ENCODE data around the gene SERPINB7.
"Not testable (repeated sequence)": the region's sequence is repeated elsewhere in the genome, so short reads cannot be mapped to it uniquely, and the experiment has no call there.

SERPINB7 gene, protein sequence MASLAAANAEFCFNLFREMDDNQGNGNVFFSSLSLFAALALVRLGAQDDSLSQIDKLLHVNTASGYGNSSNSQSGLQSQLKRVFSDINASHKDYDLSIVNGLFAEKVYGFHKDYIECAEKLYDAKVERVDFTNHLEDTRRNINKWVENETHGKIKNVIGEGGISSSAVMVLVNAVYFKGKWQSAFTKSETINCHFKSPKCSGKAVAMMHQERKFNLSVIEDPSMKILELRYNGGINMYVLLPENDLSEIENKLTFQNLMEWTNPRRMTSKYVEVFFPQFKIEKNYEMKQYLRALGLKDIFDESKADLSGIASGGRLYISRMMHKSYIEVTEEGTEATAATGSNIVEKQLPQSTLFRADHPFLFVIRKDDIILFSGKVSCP

GRCh38 chr18:63775166-63775730 lies at the start of gene SERPINB7:
Gene SERPINB7 (plus strand): TSS chr18:63775418. CDS start chr18:63782373, 6,955 bp downstream.
- DNase-seq (ENCODE audit: low read depth), result no peak

DNA sequence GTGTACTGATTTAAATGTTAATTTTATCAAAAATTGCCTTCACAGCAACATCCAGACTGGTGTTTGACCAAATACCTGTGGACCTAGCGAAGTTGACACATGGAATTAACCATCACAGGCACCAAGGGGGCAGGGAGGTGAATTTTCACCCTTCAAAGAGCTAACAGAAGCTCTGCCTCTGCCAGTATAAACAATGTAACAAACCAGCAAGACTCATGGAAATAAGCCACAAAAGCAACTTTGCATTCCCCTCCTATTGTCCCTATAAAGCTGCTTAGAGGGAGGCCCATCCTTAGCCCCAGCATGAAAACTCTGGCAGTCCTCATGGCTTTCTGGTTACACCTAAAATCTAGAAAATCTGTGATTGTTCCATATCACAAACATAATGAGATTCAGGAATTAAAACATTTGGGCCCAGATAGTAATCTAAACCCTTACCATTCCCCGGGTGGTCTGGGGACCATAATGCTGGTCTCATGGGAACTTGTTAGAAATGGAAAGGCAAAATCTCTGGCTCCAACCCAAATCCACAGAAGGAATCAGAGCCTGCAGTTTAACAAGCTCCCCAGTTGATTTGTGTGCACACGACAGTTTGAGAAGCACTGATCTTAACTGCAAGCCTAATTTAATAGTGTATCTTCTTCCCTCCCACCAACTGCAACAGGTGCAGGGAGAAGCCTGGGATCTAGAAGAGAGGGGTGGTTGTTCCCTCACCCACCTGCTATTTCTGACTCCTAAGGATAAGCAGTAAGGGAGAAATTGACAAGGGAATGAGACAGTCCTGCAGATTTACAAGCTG lies 49.3 kb upstream of the SERPINB7 start:
- no peak for DNase-seq (ENCODE audit: low read depth)

GRCh38 chr18:63730773-63731172 lies 44.4 kb upstream of the SERPINB7 start:
- DNase-seq (ENCODE audit: low read depth), result no peak

DNA sequence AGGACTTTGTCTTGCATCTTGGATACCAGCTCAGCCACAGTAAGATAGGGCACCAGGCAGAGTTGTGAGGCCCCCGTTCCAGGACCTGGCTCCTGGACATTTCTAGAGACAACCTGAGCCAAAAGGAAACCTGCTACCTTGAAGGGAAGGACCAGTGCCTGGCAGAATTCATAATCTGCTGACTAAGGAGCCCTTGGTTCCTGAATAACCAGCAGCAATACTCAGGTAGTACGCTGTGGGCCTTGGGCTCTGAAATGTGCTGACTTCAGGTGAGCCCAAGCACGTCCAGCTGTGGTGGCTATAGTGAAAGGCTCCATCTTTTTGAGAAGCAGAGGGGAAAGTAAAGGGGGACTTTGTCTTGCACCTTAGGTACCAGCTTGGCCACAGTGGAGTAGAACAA lies 44.0 kb upstream of the SERPINB7 start:
- no peak for DNase-seq (ENCODE audit: low read depth)

- DNase-seq (ENCODE audit: low read depth), result no peak
These were observed 38.3 kb upstream of the SERPINB7 start for GRCh38 chr18:63736876-63737275.

- DNase-seq (ENCODE audit: low read depth), result no peak
These were observed 33.4 kb upstream of the SERPINB7 start for GRCh38 chr18:63741769-63742168.

GRCh38 chr18:63747006-63747405 lies 28.2 kb upstream of the SERPINB7 start:
- no peak for DNase-seq (ENCODE audit: low read depth)

DNA sequence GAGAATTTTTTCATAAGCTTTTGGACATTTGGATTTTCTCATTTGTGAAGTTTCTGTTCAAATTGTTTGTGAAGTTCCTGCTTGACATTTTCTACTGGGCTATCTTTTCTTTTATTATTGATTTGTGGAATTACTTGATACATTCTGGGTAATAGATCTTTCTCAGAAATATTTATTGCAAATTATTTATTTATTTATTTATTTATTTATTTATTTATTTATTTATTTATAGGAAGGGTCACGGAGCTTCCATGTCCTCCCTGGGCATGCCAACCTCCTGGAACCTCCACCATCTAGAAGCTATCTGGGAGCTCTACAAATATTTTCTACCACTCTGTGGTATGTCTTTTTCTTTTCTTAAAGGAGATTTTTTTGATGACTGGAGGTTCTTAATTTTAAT lies 25.7 kb upstream of the SERPINB7 start:
- DNase-seq (ENCODE audit: low read depth), result no peak

- DNase-seq (ENCODE audit: low read depth), result no peak
These were observed 22.6 kb upstream of the SERPINB7 start for GRCh38 chr18:63752636-63753035.

GRCh38 chr18:63753676-63754075 lies 21.5 kb upstream of the SERPINB7 start:
- no peak for DNase-seq (ENCODE audit: low read depth)

DNA sequence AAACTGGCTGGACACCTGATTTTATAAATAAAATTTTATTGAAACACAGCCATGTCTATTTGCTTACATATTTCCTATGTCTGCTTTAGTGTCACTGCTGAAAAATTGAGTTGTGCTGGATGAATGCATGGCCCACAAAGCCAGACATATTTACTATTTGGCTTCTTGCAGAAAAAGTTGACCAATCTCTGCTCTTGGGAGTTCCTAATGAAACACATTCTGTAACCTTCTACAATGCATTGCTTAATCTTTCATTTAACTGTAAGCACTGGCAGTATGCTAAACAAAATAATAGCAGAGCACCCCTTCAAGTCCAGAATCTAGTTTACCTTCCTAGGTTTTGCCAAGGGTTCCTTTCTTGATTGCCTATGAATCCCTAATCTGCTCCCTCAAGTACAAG lies 17.7 kb upstream of the SERPINB7 start:
- DNase-seq (ENCODE audit: low read depth), result no peak

GRCh38 chr18:63758615-63759240 lies 16.5 kb upstream of the SERPINB7 start:
- DNase-seq (ENCODE audit: low read depth), result no peak

DNA sequence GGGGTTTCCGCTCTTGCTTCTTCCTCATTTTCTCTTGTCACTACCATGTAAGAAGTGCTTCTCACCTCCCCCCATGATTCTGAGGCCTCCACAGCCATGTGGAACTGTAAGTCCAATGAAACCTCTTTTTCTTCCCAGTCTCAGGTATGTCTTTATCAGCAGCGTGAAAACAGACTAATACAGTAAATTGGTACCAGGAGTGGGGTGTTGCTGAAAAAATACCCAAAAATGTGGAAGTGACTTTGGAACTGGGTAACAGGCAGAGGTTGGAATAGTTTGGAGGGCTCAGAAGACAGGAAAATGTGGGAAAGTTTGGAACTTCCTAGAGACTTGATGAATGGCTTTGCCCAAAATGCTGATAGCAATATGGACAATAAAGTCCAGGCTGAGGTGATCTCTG lies 15.4 kb upstream of the SERPINB7 start:
- DNase-seq (ENCODE audit: low read depth), result not testable (repeated sequence)

DNA sequence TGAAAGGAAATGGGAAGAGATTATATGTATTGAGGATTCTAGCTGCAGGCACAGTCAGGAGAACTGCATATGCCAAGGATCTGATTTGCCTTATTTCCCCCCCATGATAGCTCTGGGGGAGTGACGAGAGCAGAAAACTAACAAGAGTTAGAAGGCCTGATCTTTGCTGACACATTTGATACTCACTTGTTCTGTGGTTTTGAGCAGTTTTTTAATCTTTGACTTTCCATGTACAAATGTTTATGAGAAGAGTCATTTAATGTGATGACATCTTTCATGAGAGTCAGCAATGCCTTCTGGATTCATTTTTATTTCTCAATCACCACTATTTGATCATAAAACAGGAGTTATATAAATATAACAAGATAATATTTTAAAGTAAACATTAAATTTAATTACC lies 12.7 kb upstream of the SERPINB7 start:
- DNase-seq (ENCODE audit: low read depth), result no peak

- no peak for DNase-seq (ENCODE audit: low read depth)
These were observed 11.2 kb upstream of the SERPINB7 start for GRCh38 chr18:63763831-63764600.

- DNase-seq (ENCODE audit: low read depth), result no peak
These were observed 9.4 kb upstream of the SERPINB7 start for GRCh38 chr18:63765837-63766236.

DNA sequence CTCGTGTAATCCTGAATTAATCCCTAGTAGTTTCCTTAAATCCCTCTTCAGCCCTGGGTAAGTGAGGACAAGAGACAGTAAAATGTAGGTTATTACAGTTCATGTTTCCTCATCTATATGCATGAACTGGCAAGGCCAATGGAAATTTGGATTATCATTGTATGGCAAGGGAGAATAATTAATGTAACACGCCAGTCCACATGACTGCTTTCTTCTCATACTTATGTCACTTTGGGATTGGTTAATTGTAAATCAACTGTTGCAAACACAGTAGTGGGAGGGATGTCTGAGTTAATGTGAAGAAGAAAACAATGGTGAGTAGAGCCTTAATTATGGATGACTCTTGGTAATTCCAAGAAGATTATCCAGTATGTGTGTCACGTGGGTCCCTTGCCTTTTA lies 1.7 kb upstream of the SERPINB7 start:
- DNase-seq (ENCODE audit: low read depth), result no peak

DNA sequence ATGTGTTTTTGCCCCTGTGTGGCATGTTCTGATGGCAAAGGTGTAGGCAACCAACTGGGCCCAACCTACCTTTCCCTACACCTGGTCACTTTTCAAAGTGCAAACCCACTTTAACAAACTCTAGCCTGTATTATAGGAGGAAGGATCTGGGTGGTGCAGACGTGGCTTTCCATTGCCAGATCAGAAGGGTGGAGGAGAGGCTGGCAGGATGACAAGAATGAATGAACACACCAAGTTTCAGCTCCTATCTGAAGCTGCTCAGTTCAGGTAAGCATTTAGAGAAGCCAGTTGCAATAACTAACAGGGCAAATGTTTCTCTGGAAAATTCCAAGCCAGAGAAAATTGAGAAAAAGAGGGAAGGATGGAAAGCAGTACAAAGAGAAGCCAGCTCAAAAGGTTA lies 707 bp upstream of the SERPINB7 start:
- no peak for DNase-seq (ENCODE audit: low read depth)

DNA sequence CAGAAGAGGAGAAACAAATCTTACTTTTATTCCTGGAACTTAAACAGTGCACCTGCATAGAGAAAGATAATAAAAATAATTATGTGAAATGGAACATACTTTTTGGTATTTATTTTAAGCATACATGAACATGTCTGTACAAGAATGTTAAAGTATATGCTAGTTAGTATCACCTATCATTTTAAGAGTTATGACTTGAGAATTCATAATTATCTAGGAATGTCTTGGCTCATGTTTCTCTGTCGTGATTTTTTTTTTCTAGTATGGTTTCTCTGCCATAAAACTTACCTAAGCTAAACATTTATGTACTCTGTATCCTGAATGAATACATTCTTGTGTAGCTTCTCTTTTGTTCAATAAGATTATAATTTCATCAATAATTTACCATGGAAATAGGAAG lies 4.2 kb downstream of the SERPINB7 start:
- DNase-seq (ENCODE audit: low read depth), result no peak

GRCh38 chr18:63783394-63783793 lies 8.2 kb downstream of the SERPINB7 start:
- DNase-seq (ENCODE audit: low read depth), result no peak

- DNase-seq (ENCODE audit: low read depth), result no peak
These were observed 9.7 kb downstream of the SERPINB7 start for GRCh38 chr18:63784787-63785452.

Measured in activated T-cell treated with anti-CD3 and anti-CD28 coated beads for 48 hours (primary cell).